A673 (cell line): ENCODE results near the gene HSD17B13. TPM values are rescaled to one million over a fixed set of nuclear protein-coding genes. Genes with fewer than 3 reads are reported as not detected.

Source experiments
- BruUV-seq: library from RNA; stranded (reverse); fragments of 400-500 nt; replicated peaks from 2 replicates; lab custom pipeline; 2021; lab: Mats Ljungman, UMichigan
- CTCF ChIA-PET: fragments of 300-600 bp; sonication (Branson Sonifier 250); formaldehyde crosslinking; loops from one replicate; lab custom pipeline; 2022; ENCODE audit warnings: antibody characterized with exemption; lab: Charles Lee
- POLR2A ChIA-PET: fragments of 300-600 bp; sonication (Branson Sonifier 250); formaldehyde crosslinking; loops from one replicate; lab custom pipeline; 2022; ENCODE audit warnings: antibody characterized with exemption; ENCODE audit not compliant: low non-redundant PET; lab: Charles Lee
- DNase-seq: peaks from one replicate; pipeline ENCODE4 v3.0.0-alpha.2; 2015; ENCODE audit warnings: low spot score
- H3K27ac ChIP-seq: fragments of 200-600 bp; sonication (generic); 2 replicates; pipeline ENCODE4 v1.5.1; 2016; ENCODE audit warnings: mixed run types, low read depth, mild to moderate bottlenecking, mixed read lengths, antibody characterized with exemption, low read length; ENCODE audit not compliant: poor library complexity, severe bottlenecking
- H3K27me3 ChIP-seq: fragments of 200-600 bp; sonication (generic); replicated peaks from 2 replicates; pipeline ENCODE4 v1.6.1; 2017; ENCODE audit warnings: mixed run types, low read depth, mild to moderate bottlenecking, mixed read lengths, antibody characterized with exemption, low read length; ENCODE audit not compliant: insufficient read depth, poor library complexity
- H3K36me3 ChIP-seq: fragments of 200-600 bp; sonication (generic); 2 replicates; pipeline ENCODE4 v1.6.1; 2016; ENCODE audit warnings: mixed run types, mild to moderate bottlenecking, mixed read lengths, antibody characterized with exemption, low read length; ENCODE audit not compliant: insufficient read depth, poor library complexity, severe bottlenecking
- H3K4me1 ChIP-seq: fragments of 200-600 bp; sonication (generic); 2 replicates; pipeline ENCODE4 v1.6.1; 2017; ENCODE audit warnings: mixed run types, mild to moderate bottlenecking, mixed read lengths, antibody characterized with exemption, low read length; ENCODE audit not compliant: insufficient read depth, poor library complexity, severe bottlenecking
- H3K4me3 ChIP-seq: fragments of 200-600 bp; sonication (generic); 2 replicates; pipeline ENCODE4 v1.5.1; 2016; ENCODE audit warnings: low read depth, mixed run types, mild to moderate bottlenecking, mixed read lengths, low read length; ENCODE audit not compliant: poor library complexity, severe bottlenecking
- H3K9me3 ChIP-seq: fragments of 200-600 bp; sonication (generic); 2 replicates; pipeline ENCODE4 v1.6.1; 2016; ENCODE audit warnings: mixed run types, low read depth, mild to moderate bottlenecking, mixed read lengths, antibody characterized with exemption, low read length; ENCODE audit not compliant: poor library complexity, severe bottlenecking
- EZH2 ChIP-seq: fragments of 200-600 bp; sonication (generic); IDR thresholded peaks from 2 replicates; pipeline ENCODE4 v1.6.1; 2017; ENCODE audit warnings: borderline replicate concordance, low read depth, mild to moderate bottlenecking, mixed read lengths, antibody characterized with exemption, low read length; ENCODE audit not compliant: poor library complexity, severe bottlenecking
- intact Hi-C: fragments of 100-400 bp; cut with micrococcal nuclease; formaldehyde crosslinking; loops from one replicate; pipeline ENCODE4 v1.10.0; 2022; ENCODE audit not compliant: unreplicated experiment
- total RNA-seq: library from RNA; stranded (reverse); gene quantifications from 2 replicates; pipeline ENCODE4 v1.2.3, GENCODE V29; 2021
- TF ChIP-seq, protein P1 (sequence below): fragments of 300-800, 200-600 bp; sonication (generic); conservative IDR thresholded peaks from 2 replicates; pipeline ENCODE4 v1.5.1; 2017; ENCODE audit warnings: low read depth, mild to moderate bottlenecking, antibody characterized with exemption, low read length, moderate library complexity, mixed read lengths

Gene HSD17B13
- total RNA-seq, 1 experiment from 2014 or later = not detected

DNA sequence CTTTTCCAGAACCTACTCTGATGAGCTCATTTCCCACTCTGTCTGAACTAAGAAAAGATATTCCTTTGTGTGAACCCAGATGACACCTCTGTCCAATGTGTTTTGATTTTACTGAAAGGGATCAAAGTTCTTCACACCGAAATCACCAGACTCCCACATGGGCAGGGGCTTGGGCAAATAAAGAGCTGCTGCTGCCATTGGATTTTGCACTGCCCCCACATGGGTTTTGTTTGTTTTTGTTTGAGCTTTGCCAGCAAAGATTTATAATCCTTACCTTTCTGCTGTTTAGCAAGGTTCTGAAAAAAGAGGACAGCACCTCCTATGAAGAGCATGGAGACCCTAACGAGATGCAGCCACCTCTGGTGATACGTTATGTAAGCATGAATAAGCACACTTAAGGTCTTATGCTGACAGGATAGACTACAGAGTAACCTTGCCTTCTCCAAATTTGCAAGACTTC, 44.3 kb downstream of the HSD17B13 start:
- POLR2A ChIA-PET = no interaction called here
- Histone ChIP-seq H3K27ac (no peak overlapping the region), H3K9me3 (no peaks in the 10 kb centered on the region), H3K36me3 (no peaks in the 10 kb centered on the region), H3K4me3 (no peak overlapping the region), H3K4me1 (no peaks in the 10 kb centered on the region), H3K27me3 (no peaks in the 10 kb centered on the region)
- CTCF ChIA-PET = no interaction called here
- no peak for DNase-seq
- intact Hi-C loops = loop anchor here (10.0 kb wide), 1 partner anchor 566 kb away; no protein-coding TSS in a partner anchor
- TF ChIP-seq, protein P1, sequence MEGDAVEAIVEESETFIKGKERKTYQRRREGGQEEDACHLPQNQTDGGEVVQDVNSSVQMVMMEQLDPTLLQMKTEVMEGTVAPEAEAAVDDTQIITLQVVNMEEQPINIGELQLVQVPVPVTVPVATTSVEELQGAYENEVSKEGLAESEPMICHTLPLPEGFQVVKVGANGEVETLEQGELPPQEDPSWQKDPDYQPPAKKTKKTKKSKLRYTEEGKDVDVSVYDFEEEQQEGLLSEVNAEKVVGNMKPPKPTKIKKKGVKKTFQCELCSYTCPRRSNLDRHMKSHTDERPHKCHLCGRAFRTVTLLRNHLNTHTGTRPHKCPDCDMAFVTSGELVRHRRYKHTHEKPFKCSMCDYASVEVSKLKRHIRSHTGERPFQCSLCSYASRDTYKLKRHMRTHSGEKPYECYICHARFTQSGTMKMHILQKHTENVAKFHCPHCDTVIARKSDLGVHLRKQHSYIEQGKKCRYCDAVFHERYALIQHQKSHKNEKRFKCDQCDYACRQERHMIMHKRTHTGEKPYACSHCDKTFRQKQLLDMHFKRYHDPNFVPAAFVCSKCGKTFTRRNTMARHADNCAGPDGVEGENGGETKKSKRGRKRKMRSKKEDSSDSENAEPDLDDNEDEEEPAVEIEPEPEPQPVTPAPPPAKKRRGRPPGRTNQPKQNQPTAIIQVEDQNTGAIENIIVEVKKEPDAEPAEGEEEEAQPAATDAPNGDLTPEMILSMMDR = no peak
- no peak for TF ChIP-seq EZH2
- no TSS peak for BruUV-seq

DNA sequence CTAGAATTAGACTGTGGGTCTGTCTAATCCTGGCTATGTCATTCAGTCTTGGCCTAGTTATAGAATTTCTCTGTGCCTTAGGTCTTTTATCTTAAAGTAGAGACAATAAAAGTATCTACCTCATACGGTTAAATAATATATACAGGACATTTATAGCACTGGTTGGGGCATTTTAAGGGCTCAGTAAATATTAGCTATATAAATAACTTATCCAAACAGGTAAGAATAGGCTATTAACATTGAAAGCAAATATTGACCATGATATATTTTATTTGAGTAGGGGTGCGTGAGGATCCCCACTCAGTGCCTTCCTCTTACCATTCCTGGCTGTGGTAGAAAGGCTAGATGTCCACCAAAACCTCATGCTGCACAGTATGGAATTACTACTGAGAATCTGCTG, 47.4 kb downstream of the HSD17B13 start:
- no peaks in the 10 kb centered on the region for H3K36me3 ChIP-seq
- BruUV-seq = no TSS peak
- no peak for DNase-seq
- H3K27ac ChIP-seq = no peak overlapping the region
- no peak overlapping the region for H3K4me3 ChIP-seq
- TF ChIP-seq, protein P1 = no peak
- no peak for TF ChIP-seq EZH2
- H3K4me1 ChIP-seq = no peaks in the 10 kb centered on the region
- no peaks in the 10 kb centered on the region for H3K9me3 ChIP-seq
- intact Hi-C loops = loop anchor here (10.0 kb wide), 1 partner anchor 569 kb away; no protein-coding TSS in a partner anchor
- ChIA-PET POLR2A (no interaction called here), CTCF (interaction anchor here (0.6 kb wide), 1 partner anchor 150 kb away, joined by 3 read pairs; no protein-coding TSS in a partner anchor)
- H3K27me3 ChIP-seq = no peaks in the 10 kb centered on the region

DNA sequence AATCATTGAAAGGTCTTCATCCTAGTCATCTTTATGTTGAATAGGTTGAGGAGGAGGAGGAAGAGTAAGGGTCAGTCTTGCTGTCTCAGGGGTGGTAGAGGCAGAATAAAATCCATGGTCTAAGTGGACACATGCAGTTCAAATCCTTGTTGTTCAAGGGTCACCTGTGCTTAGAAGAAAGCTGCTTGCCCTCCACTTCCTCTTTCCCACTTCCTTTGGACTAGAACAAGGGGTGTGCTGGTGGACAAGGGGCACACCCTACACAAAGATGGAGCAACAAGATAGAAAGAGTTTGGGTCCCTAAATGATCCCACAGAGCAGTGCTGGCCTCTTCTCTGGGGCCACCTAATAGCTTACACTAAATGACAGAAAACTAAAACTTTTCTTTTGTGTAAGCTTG, 47.9 kb downstream of the HSD17B13 start:
- intact Hi-C loops = loop anchor here (10.0 kb wide), 1 partner anchor 570 kb away; no protein-coding TSS in a partner anchor
- TF ChIP-seq EZH2 = no peak
- TF ChIP-seq, protein P1 = no peak
- Histone ChIP-seq H3K36me3 (no peaks in the 10 kb centered on the region), H3K4me3 (no peak overlapping the region), H3K27ac (no peak overlapping the region), H3K4me1 (no peaks in the 10 kb centered on the region), H3K9me3 (no peaks in the 10 kb centered on the region), H3K27me3 (no peaks in the 10 kb centered on the region)
- ChIA-PET POLR2A (no interaction called here), CTCF (interaction anchor here (0.6 kb wide), 1 partner anchor 151 kb away, joined by 3 read pairs; no protein-coding TSS in a partner anchor)
- no peak for DNase-seq
- BruUV-seq = no TSS peak
